GM19397 (cell line): Measurements from ENCODE around the gene ZFHX3.

Experiments used
- ATAC-seq: cut with Tn5 transposase; IDR thresholded peaks from one replicate; pipeline ENCODE4 v1.9.1; 2021; ENCODE audit warnings: mild to moderate bottlenecking, moderate library complexity; ENCODE audit not compliant: unreplicated experiment

The ZFHX3 gene

DNA sequence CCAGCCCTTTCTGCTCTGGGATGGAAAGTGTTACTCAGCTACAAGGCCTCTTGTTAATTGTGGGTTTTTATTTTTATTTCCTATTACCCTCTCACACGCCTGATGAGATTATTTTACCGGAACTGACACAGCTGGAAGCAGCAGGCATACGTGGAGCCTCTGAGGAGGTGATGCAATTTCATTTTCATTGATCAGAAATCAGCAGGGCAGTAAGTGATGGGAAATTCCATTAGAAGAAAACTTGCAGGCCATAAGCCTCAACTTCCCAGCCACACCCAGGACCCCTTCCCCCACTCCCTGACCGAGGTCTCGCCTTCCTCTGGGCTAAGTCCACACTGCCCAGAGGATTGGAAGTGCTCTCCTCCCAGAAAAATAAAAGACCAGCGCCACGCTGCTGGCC lies 69.7 kb downstream of the ZFHX3 start:
- no peak for ATAC-seq

DNA sequence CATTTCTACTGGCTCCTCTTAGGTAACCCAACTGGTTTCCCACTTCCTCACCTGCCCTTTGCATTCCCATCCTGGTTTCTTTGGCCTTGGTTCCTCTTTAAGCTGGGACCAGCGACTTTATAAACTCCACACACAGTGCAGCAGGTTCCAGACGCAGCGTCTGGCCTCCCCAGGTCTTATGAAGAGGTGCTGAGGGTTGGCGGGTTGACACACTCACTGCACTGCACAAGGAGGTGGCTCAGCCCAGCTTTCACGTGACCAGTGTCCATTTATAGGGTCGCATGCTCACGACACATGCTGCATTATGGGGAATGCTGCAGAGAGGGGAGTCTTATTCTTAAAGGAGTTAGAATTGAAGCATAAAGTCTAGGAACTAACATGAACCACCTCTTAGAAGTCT lies 70.8 kb downstream of the ZFHX3 start:
- no peak for ATAC-seq

DNA sequence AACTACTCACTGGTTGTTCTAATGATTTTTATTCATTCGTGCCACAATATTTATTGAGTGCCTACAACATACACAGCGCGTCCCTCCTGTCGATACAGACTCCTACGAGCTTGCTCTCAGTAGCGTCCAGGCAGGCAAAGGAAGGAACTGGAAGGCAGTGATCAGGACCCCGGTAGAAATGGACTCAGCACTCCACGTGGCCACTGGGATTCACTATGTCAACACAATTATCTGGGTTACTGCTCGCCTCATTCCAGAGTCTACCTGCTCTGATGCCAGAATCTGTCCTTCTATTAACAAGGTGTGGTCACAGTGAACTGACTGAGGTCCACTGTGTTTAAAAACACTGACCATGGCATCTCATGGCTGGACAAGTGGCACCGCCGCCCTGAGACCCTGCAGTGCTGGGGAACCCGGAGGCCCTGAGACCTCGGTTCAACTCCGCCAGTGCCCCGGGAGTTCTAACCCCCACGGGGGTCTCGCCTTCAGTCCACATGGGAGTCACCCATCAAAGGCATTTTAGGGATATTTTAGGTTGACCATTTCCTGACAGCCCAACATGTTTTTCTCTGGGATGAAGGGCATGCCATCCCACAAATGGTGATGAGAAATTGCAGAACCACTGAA lies 71.4 kb downstream of the ZFHX3 start:
- no peak for ATAC-seq

DNA sequence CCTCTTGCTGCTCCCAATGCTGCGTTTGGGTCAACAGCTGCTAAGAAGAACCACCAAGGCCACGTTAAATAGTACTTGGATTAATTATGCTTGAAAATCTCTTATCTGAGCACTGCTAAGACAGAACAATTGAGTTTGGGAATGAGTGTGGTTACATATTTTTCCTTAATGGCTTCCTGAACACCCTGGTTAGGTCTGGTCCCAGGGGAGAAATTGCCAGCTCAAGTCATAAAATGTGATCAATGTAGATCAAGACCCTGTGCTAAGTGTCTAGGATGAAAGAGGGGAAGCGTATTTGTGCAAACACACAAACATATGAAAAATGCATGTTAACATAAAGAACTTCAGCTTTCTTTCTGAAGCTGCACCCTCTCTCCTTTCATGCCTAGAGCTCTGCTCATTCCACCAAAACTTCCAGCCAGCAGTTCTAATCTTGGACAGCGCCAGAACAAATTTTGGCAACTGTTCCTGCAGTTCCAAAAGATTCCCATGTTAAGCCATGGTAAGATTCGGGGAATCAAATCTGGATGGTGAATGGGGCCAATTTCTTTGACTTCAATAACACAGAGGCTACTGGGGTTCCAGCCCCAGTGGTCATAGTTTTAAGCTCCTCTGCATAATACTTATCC lies 72.0 kb downstream of the ZFHX3 start:
- ATAC-seq, result no peak

DNA sequence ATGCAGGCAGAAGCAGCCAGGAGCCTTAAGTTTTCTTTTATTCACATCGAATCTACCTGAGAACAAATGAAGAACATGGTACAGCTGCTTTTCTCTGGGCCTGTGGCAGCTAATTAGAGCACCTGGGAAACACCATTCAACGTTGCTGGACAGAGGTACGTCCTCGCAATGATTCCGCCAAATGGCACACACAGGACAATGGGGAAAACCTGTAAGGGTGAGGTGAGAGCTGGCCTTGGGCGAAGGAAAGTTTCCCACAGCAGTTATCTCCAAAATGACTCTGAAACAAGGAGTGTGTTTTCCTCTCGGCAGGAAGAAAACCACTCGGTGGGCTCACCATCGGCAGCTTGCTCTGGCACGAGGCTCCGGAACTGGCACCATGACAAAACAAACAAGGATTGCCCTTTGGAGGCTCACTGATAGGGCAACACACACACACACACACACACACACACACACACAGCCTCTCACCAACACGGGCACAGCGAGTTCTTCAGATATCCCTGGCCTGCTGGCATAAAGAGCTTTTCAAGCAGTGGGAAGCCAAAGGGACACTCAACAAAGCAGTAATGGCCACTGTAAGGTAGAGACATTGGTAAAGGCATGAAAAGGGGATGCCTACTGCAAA lies 73.7 kb downstream of the ZFHX3 start:
- ATAC-seq, result no peak

DNA sequence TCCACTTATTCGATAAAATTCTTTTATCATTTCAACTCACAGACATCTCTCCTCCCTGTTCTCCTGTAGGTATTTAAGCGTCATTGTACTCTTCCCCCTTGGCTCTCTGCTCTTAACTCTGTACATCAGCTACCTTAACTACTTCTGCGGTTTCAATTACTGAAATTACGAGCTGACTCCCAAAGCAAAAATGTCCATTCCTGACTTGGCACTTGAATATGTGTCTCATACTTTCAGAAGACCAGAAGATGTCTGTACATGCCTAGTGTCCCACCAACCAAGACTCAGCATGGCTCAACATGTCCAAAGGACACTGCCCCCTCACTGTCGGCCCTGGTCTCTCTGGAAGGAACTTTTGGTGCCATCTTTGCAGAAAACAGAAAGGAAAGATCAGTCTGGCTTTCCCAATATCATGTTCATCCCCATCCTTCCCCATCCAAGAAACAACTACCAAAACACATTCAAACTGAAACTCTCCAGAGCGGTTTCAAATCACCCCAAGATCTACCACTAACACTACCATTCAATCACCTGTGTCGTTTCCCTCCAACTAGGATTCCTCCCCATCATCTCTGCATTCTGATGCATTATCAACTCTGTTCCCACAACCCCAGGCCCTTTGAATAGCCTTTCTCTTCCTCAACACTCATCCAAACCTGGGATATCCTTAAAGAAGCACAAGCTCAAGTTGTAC lies 74.9 kb downstream of the ZFHX3 start:
- no peak for ATAC-seq

DNA sequence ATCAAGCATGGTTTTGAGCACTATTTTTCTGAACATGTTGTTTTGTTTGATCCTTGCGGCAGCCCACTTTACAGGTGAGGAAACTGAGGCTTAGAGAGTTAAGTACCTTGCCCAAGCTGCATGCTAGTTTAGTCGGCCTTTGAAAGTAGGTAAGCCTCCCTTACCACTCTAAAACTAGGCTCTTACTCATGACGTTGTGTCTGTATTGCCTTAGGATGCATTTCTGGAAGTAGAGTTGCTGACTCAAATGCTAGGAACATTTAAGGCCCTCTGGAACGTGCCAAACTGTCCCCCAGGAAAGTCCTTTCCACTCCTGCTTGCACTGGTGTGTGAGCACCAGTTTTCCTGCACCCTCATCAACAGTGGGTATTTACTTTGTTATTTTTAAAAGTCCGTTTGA lies 76.6 kb downstream of the ZFHX3 start:
- ATAC-seq, result no peak

DNA sequence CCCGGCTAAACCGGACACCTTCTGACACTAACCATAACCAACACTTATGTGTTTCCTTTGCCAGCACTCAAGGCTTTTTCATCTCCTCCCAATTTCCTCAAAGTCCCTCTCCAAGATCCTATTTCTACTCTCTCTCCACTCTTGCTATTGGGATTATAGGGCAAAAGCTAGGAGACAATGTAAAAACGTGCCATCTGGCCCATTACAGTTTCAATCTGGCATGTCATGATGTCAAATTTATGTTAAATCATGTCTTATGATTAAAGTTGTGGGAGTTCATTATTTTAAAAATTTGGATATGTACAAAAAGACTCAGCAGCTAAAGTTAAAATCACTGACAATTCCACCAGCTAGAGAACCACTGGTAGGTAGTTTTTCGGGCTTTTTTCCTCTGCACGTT lies 77.3 kb downstream of the ZFHX3 start:
- ATAC-seq, result no peak

DNA sequence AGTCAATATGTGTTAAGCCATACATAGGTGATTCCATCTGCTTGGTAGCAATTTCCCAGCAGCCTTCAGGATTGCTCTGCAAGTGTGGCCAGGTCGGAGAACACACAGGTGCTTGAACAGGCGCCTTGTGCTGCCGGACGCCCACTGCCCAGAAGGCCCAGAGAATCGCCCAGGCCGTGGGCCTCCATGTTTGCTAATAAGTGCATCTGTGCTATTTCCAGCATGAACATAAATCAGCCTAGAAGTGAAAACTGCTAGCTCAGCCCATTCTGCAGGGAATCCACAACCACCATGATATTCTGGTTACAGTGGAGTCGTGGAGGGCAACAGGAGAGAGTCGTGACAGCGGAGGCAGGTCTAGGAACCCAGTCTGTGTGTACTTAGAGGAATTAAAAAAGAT lies 78.1 kb downstream of the ZFHX3 start:
- ATAC-seq, result no peak

DNA sequence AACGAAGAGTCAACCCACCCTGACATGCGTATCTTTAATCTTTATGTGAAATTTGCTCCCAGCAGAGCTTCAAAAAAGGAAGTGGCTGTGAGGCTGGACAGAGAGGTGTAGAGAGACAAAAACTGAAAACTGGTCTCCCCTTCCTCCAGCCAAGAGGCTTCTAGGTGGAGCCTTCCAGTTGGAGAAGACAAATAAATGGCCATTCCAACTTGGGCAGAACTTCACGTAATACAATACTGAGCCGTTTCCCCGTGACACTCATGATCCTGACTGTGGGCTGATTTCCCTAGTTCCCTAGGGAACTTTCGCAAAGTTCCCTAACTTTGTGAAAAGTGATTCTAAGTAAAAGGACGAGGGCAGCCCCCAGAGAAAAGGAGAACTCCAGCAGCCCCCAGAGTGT lies 78.8 kb downstream of the ZFHX3 start:
- ATAC-seq, result no peak

DNA sequence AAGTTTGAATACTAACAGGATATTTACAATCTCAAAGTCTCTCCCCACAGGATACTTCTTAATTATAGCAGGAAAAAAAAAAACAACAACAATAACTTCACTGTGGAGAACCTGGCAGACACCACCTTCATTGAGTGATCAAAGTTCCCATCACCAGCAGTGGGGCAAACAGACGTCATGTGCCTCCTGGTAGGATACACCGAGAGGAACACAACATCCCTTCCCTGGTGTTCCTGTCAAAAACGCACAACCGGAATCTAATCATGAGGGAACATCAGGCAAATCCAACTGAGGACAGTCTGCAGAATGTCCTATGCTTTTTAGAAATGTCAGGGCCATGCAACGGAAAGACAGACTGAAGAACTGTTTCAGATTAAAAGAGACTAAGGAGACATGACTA lies 80.0 kb downstream of the ZFHX3 start:
- ATAC-seq, result no peak

DNA sequence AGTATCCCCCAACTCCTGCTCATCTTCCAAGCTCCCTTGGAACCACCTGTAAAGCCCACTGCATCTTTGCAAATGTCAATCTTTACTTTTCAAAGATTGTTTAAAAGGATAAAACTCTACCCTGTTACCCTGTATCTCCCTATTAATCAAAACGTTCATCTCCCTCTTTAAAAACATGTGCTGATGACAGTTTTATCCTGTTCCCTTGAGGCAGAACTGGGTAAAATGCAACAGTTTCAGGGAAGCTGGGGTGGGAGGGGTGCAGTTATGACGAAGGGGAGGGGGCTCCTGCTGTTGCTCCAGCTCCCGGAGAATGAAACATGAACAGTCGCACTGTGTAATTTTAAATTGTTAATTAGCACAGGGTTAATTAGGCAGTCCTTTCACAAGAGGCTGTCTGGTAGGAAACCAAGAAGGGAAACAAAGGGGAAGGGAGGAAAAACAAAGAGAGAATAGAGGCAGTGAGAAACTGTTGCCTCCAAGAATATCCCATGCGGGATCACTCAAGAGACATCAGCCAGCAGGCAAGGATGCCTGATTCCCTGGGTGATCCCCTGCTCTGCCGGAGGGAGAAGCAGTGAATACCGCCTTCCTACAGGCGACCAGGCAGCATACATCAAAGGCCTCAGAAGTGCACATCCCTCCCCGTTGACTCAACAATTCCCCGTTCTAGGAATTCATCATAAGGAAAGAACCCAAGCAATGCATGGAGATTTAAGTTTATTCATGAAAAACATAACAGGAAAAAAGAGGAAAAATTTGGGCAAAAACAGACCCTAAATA lies 84.2 kb downstream of the ZFHX3 start:
- ATAC-seq, result no peak

DNA sequence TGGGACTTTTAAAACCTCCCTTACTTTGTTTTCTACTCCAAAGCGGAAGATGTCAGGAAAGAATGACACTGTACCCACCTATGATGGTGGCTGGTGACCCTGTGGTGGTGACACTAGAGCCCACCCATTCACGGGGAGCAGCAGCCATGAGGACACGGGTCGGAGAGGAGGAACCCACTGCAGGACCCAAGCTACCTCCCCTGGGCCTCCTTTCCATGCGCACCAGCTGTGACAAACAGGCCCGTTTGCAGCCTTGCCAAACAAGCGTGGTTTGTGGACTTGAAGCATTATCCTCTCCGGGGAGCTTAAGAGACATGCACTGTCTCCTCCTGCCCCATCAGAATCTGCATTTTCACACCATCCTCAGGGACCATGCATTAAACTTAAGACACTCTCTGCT lies 85.6 kb downstream of the ZFHX3 start:
- no peak for ATAC-seq

DNA sequence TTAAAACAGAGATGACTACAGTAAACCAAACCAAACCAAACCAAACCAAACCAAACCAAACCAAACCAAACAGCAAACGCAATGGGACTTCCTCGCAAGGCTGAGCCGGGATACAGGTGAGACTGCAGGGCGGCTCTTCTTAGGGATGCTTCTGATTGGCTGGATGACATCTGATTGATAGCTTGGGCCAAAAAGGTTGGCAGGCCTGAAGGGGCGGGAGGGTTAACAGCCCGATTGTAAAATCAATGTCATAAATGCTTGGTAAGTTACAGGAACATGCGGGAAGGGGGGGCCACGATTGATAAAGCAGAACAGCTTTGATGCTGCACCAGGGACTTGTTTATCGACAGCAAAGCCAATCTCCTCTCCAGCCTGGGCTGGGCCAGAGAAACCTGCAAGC lies 86.1 kb downstream of the ZFHX3 start:
- no peak for ATAC-seq

DNA sequence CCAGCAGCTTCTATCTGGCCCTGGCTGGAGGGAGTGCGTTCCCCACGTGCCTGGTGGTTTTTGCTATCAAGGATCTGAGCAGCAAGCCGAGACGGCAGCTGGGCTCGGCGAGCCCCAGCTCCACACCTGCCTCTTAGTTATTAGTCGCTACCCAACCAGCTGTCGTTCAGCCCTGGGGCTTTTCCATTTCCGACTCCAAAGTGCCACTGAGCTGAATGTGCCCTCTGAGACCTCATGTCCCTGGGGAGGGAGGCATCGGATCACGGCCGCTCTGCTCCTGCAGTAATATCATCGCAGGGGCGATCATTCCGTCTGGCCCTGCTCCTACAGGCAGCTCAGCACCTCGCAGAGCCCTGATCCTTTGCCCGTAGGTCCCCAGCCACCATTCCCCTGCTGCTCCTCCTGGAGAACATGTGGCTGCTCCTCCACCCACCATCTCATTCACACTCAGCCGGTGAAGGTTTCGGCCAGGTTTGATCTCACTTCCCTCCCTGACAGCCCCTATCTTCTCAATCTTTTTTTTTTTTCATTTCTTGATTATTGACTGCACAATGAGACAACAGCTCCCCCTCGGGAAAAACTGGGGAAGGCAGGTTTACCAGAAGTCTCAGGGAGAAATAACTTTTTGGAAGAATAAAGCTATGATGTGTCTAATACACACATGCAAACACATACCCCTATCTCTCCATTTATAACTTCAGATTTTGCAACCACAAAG lies 86.7 kb downstream of the ZFHX3 start:
- no peak for ATAC-seq

DNA sequence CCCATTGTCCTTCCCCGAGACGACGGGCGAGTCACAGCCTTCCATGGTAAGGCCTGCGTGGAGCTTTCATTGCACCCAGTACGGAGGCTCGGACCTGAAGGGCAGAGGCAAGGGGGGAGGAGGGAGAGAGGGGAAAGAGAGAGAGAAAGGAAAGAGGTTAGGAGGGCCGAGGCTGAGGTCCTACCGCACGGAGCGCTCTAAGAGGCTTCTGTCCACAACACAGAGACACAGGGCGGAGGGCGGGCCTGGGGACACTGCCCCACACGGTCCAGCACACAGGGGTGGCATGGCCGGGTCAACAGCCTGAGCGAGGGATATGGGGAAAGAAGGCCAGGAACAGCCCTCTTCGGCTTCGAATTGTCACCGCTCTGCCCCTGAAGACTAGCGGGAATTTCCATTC lies 87.8 kb downstream of the ZFHX3 start:
- no peak for ATAC-seq

DNA sequence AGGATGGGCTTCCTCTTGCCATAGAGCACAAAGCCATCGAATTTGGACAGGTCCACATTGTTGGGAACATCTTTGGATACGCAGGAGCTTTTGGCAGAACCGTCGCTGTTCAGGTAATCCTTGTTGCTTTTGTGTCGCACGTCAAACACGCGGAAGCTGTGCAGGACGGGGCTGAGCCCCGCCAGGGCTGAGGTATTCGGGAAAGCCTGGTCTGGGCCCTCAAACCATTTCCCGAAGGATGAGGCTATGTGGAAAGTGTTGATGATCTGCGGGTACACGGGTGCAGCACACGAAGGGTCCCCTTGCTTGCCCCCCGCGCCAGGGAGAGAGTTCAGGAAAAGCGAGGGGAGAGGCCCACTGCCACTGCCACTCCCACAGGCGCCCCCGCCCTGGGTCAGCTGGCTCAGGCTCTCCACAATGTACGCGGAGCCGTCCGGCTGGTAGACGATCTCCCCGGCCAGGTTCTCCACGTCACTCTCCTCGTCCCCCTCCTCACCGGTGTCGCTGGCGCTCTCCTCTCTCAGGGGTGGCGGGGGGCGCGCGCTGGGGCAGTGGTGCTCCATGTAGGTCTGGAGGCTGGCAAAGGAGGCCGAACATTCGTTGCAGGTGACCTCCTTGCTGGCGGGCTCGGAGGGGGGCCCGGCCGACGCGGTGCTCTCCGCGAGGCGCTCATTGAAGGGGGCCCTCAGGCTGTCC lies 88.5 kb downstream of the ZFHX3 start:
- ATAC-seq, result no peak

DNA sequence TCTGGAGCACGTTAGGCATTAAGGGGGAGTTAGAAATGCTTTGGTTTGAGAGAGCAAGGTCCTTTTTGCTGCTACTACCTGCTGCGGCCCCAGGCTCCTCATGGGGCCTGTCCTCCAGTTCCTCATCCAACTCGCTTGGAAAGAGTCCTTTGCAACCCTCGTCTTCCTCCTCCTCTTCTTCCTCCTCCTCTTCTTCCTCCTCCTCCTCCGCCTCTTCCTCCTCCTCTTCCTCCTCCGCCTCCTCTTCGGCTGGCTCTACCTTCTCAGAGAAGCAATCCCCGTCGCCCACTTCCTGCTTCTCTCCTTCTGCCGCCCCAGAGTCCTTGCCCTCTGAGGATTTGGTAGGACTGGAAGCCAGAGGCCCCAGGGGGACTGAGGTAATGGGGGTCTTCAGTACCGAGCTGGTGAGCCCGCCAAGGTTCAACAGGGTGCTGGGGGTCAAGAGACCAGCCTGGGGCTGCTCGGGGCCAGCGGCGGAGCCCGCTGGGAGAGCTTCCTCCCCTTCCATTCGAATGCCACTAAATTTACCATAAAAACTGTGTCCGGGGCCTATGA lies 89.3 kb downstream of the ZFHX3 start:
- ATAC-seq, result no peak

DNA sequence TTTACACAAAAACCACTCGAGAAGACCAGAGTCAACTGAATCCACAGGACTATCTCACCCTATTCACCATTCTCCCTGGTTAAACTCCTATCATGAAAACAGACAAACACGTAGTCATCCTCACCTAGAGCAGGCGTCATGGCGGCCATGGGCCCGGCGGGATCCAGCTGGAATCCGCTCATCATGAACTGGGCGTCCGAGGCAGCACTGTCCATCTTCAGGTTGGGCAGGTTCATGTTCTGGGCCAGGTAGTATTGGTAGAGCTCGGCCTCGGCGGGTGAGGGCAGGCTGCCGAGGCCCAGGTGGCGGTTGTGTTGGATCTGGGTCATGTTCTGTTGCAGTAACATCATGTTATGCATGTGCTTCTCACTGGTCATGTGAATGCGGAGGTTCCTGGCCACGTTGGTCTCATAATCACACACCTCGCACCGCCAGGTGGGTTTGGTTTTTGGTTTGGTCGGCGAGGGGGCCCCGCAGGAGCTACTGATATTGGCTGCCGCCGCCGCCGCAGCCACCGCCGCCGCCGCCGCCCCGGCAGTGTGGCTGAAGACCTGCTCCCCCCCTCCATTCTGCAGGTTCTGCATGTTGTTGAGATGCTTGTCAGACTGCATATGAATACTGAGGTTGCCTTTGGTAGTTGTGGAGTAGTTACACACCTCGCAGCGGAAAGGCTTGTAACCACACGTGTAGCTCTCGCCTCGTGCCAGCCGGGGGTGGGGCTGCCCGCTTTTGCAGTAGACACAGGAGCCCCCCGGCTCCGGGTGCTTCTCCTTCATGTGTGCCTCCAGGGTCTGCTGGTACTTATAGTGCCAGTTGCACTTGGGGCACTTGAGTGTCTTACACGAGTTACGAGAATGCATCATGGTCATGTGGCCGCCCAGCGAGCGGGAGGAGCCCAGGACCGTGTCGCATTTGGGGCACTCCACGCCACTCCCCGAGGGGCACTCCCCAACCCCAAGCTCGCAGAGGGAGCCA lies 90.3 kb downstream of the ZFHX3 start:
- no peak for ATAC-seq
